Measurements from ENCODE around the gene TFPI. TPM values are rescaled to one million over a fixed set of nuclear protein-coding genes. Genes with fewer than 3 reads are reported as not detected.

The TFPI gene
- total RNA-seq, 1 donor from 2014 or later, result 19.0 TPM

DNA sequence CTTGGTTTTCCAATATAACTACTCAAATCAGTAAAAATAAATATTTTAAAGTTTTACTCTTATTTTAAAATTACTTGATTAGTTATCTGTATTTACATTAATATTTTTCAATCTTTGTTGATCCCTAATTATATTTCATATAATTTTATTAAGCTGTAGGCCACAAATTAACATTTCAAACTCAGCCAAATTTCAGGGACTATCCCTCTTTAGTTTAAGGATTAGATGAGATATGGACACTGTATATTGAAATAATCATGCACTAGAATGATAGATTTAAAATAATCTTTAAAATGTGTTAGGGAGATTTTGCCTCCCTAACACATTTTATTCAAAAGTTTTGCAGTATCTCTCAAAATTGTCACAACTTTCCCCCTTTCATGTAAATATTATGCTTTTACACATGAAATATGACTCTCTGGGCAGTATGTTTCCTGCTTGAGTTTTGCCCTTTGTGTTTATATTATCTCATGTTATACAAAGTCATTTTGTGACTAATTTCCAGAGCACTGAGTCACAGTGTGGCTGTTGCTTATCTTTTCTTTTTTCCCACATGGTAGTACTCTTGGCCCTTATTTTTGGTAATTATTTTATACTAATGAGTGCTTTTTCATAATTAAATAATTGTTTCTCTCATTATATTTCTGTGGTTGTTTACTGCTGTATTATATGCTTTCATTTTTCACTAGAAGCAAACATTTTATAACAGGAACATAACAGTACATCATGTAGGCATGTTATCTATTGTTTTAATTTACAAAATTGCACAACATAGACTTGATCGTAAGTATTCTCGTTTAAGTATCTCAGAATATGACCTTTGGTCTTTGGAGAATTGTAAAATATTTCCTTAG, 1.2 kb downstream of the TFPI start:
- intact Hi-C loops (cut with micrococcal nuclease), result no loop called here
- no peaks in the 10 kb centered on the region for H3K36me3 ChIP-seq
- H3K4me3 ChIP-seq, result peak overlapping the region; percentile 66
- peak overlapping the region; percentile 80 for H3K27ac ChIP-seq (replicated peaks)
- peaks cover 30% of the 10 kb centered on the region for H3K4me1 ChIP-seq
- TF ChIP-seq CTCF (IDR thresholded peaks at IDR 0.05; ENCODE audit: borderline replicate concordance), result no peak
- H3K27me3 ChIP-seq (ENCODE audit: low read depth), result no peaks in the 10 kb centered on the region
- H3K9me3 ChIP-seq (replicated peaks), result no peaks in the 10 kb centered on the region
- DNase-seq, result no peak

DNA sequence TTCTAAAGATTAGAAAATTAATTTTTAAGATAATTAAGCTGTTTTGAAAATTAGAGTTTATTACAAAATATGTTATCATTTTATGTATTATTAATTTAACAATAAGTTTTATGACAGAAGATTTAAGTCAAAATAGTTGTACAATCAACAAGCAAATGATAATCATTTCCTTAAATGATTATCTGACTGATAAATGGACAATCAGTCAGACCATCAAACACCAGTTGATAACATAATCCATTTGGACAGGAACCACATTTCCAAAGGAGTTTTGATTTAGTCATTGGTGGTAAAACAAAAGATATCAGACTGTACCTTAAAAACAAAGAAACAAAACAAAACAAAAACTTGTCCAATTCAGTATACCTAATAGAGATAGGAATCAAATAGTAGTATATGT, 1.9 kb downstream of the TFPI start:
- intact Hi-C loops (cut with micrococcal nuclease), result no loop called here
- no peak for TF ChIP-seq CTCF (IDR thresholded peaks at IDR 0.05; ENCODE audit: borderline replicate concordance)
- Histone ChIP-seq H3K9me3 (replicated peaks) (no peaks in the 10 kb centered on the region), H3K36me3 (no peaks in the 10 kb centered on the region), H3K4me1 (peaks cover 31% of the 10 kb centered on the region), H3K27ac (replicated peaks) (peak overlapping the region; percentile 80), H3K4me3 (peak overlapping the region; percentile 66), H3K27me3 (ENCODE audit: low read depth) (no peaks in the 10 kb centered on the region)
- DNase-seq, result no peak

GRCh38 chr2:187550857-187551256, 3.4 kb downstream of the TFPI start:
- no peak for TF ChIP-seq CTCF (IDR thresholded peaks at IDR 0.05; ENCODE audit: borderline replicate concordance)

DNA sequence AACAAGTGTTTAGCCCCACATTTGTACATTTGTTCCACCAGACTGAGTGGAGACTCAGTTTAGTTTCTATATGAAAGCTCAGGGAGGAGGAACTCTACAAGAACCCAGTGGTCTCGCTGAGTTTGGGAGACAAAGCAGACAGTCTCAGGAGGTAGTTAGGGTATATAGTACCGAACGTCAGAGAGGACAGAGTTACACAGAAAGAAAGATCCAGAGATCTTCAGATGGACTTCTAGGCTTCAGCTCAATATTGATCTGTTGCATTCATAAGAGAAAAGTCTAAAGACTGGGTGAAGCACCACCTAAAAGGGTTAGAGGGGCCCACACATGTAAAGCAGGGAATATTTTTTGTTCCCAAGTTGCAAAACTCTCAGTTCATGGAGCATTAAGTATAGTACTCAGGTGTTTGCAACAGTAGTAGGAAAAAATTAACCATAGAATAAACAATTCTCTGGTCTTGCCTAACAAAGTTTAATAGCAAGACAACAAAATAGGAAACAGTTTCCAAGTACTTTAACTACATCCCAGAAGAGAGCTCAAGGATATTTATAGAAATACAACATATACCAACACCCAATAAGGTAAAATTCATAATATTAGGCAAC, 4.2 kb downstream of the TFPI start:
- H3K4me3 ChIP-seq, result peak overlapping the region; percentile 66
- no peaks in the 10 kb centered on the region for H3K36me3 ChIP-seq
- no peak for DNase-seq
- H3K4me1 ChIP-seq, result peaks cover 46% of the 10 kb centered on the region
- no peaks in the 10 kb centered on the region for H3K27me3 ChIP-seq (ENCODE audit: low read depth)
- TF ChIP-seq CTCF (IDR thresholded peaks at IDR 0.05; ENCODE audit: borderline replicate concordance), result no peak
- intact Hi-C loops (cut with micrococcal nuclease), result no loop called here
- peak overlapping the region; percentile 80 for H3K27ac ChIP-seq (replicated peaks)
- no peaks in the 10 kb centered on the region for H3K9me3 ChIP-seq (replicated peaks)

More at GRCh38 chr2:187550857-187551256, 3.4 kb downstream of the TFPI start:
- peaks cover 42% of the 10 kb centered on the region for H3K4me1 ChIP-seq
- peak overlapping the region; percentile 80 for H3K27ac ChIP-seq (replicated peaks)
- H3K27me3 ChIP-seq (ENCODE audit: low read depth), result no peaks in the 10 kb centered on the region
- no peaks in the 10 kb centered on the region for H3K9me3 ChIP-seq (replicated peaks)
- intact Hi-C loops (cut with micrococcal nuclease), result no loop called here
- peak overlapping the region; percentile 66 for H3K4me3 ChIP-seq
- H3K36me3 ChIP-seq, result no peaks in the 10 kb centered on the region
- DNase-seq, result no peak

GRCh38 chr2:187549193-187549592, 5.0 kb downstream of the TFPI start:
- Histone ChIP-seq H3K4me3 (peak overlapping the region; percentile 66), H3K4me1 (peaks cover 46% of the 10 kb centered on the region), H3K27me3 (ENCODE audit: low read depth) (no peaks in the 10 kb centered on the region)

More at GRCh38 chr2:187549193-187549592, 5.0 kb downstream of the TFPI start:
- intact Hi-C loops (cut with micrococcal nuclease), result no loop called here
- Histone ChIP-seq H3K36me3 (no peaks in the 10 kb centered on the region), H3K27ac (replicated peaks) (peak overlapping the region; percentile 80), H3K9me3 (replicated peaks) (no peaks in the 10 kb centered on the region)
- no peak for TF ChIP-seq CTCF (IDR thresholded peaks at IDR 0.05; ENCODE audit: borderline replicate concordance)
- no peak for DNase-seq

Measured in left ventricle myocardium inferior (tissue), 1 donor.